Measurements from ENCODE around the gene NAV3.

GRCh38 chr12:78181544-78182162 lies 351.0 kb downstream of the NAV3 start:
- TF ChIP-seq YY1 (IDR thresholded peaks at IDR 0.05; ENCODE audit: low read depth), result no peak
- no peak for TF ChIP-seq CHD2 (IDR thresholded peaks at IDR 0.05; ENCODE audit: low read length, partially characterized antibody)
